Ovary (tissue), 9 donors: ENCODE results near the gene CACNG5. TPM values are rescaled to one million over a fixed set of nuclear protein-coding genes. Genes with fewer than 3 reads are reported as not detected.

Experiments
- DNase-seq, 5 donors: peaks; one replicate each; pipeline ENCODE4 v3.0.0-alpha.2; 2019 to 2020
- H3K27ac ChIP-seq, 2 donors: fragments of 200-600 bp; one replicate each; pipeline versions ENCODE4 v1.5.1 to v1.8.0; 2019 to 2022
- H3K27me3 ChIP-seq: fragments of 200-600 bp; one replicate; pipeline ENCODE4 v1.8.0; 2022
- H3K36me3 ChIP-seq: fragments of 200-600 bp; sonication (generic); one replicate; pipeline ENCODE4 v1.5.1; 2019
- H3K4me1 ChIP-seq: one replicate; pipeline ENCODE4 v1.8.1; 2013; ENCODE audit warnings: mild to moderate bottlenecking, moderate library complexity; ENCODE audit not compliant: insufficient read depth
- H3K4me3 ChIP-seq: fragments of 200-600 bp; sonication (generic); one replicate; pipeline ENCODE4 v1.5.1; 2017
- H3K9me3 ChIP-seq, 2 donors: fragments of 200-600 bp in 1 of 2; sonication (generic) in 1 of 2; one replicate each; pipeline versions ENCODE4 v1.5.1 to v1.8.1; 2013 to 2019; ENCODE audit warnings: mild to moderate bottlenecking in 1 of 2, moderate library complexity in 1 of 2
- CTCF ChIP-seq, 3 donors: fragments of 450-650 bp in 2 of 3; fragments of 200-600 bp in 1 of 3; IDR thresholded peaks; one replicate each; pipeline versions ENCODE4 v1.5.1 to v1.8.0; 2016 to 2022; ENCODE audit warnings: antibody characterized with exemption in 3 of 3, mild to moderate bottlenecking in 1 of 3
- EP300 ChIP-seq: sonication (generic); formaldehyde crosslinking; IDR thresholded peaks from one replicate; pipeline ENCODE4 v1.6.1; 2017; ENCODE audit warnings: antibody characterized with exemption
- POLR2A ChIP-seq: fragments of 450-650 bp; IDR thresholded peaks from one replicate; pipeline ENCODE4 v1.6.1; 2017; ENCODE audit warnings: antibody characterized with exemption, mild to moderate bottlenecking, moderate library complexity
- WGBS, 3 donors: extraction: QIAGEN DNeasy Blood & Tissue Kit in 1 of 3; methylation state at CpG; one replicate each; pipeline versions ENCODE4 v1.1.5 to v1.1.7; 2013 to 2017; 5-methylcytosine and 5-hydroxymethylcytosine counted together
- intact Hi-C, 4 donors: fragments of 100-400 bp; cut with DNase I; formaldehyde crosslinking; loops; one replicate each; pipeline versions ENCODE4 v1.11.0 to v1.15.1; 2022 to 2023
- polyA plus RNA-seq, 2 donors: library from polyadenylated mRNA; stranded (reverse); fragments of 200-250 nt in 1 of 2; fragments of 350-450 nt in 1 of 2; fragmentation: Illumina TruSeq in 1 of 2; extraction: RNeasy Lipid Tissue Mini Kit (QIAGEN cat#74804) in 1 of 2; gene quantifications; one replicate each; pipeline ENCODE4 v1.2.3, GENCODE V29; 2013 to 2014
- total RNA-seq, 7 donors: library from RNA; depleted of rRNA in 2 of 7; stranded (reverse); fragments of >200 nt in 2 of 7; fragmentation: NEBNext Ultra II Directional in 3 of 7; extraction: Animal tissue kit (Norgen Biotek cat#: 25700) in 3 of 7; gene quantifications; one replicate each; pipeline versions ENCODE4 v1.1.0 to v1.2.4, GENCODE V29; 2016 to 2023
- donor health status: DM: no; HTN: no; CAD: no; lungs with moderate emphysema.
- donor health status: DM: no; HTN: no; CAD: no.
- donor health status: Bipolar disorder and iron deficiency.
- donor health status: DM: yes; HTN: yes; CAD: no.
- donor health status: DM: no; HTN: no; CAD: no.
- donor health status: DM: yes; HTN: yes; CAD: no.

The CACNG5 gene
- total and polyA plus RNA-seq, 9 donors, result not detected

GRCh38 chr17:66813296-66813695, 21.6 kb upstream of the CACNG5 start:
- TF ChIP-seq POLR2A, result no peak
- TF ChIP-seq EP300, result no peak
- no peak for TF ChIP-seq CTCF (IDR thresholded peaks at IDR 0.05)
- intact Hi-C loops, result no loop called here
- H3K4me1 ChIP-seq, result no peaks in the 10 kb centered on the region
- no peak overlapping the region for H3K4me3 ChIP-seq
- WGBS, 3 donors, result 40 to 50% (median 42%) methylated on average over 2 of the region's 2 CpGs
- no peak overlapping the region for H3K27ac ChIP-seq
- H3K27me3 ChIP-seq, result no peaks in the 10 kb centered on the region
- H3K9me3 ChIP-seq, result no peaks in the 10 kb centered on the region
- DNase-seq, result no peak
- no peaks in the 10 kb centered on the region for H3K36me3 ChIP-seq

GRCh38 chr17:66814026-66814425, 20.9 kb upstream of the CACNG5 start:
- intact Hi-C loops, result no loop called here
- Histone ChIP-seq H3K4me1 (no peaks in the 10 kb centered on the region), H3K27me3 (no peaks in the 10 kb centered on the region), H3K4me3 (no peak overlapping the region), H3K9me3 (no peaks in the 10 kb centered on the region), H3K27ac (no peak overlapping the region), H3K36me3 (no peaks in the 10 kb centered on the region)
- TF ChIP-seq CTCF (IDR thresholded peaks at IDR 0.05), result no peak
- TF ChIP-seq POLR2A, result no peak
- TF ChIP-seq EP300, result no peak
- DNase-seq, result no peak
- 88 to 90% (median 89%) methylated on average over 6 of the region's 6 CpGs for WGBS, 3 donors

GRCh38 chr17:66814570-66814969, 20.3 kb upstream of the CACNG5 start:
- intact Hi-C loops, result no loop called here

GRCh38 chr17:66817750-66818149, 17.2 kb upstream of the CACNG5 start:
- intact Hi-C loops, result no loop called here
- no peaks in the 10 kb centered on the region for H3K36me3 ChIP-seq
- H3K27ac ChIP-seq, result no peak overlapping the region
- no peaks in the 10 kb centered on the region for H3K4me1 ChIP-seq
- WGBS, 3 donors, result 93 to 100% (median 97%) methylated on average over 1 of the region's 1 CpG
- no peaks in the 10 kb centered on the region for H3K9me3 ChIP-seq
- no peak overlapping the region for H3K4me3 ChIP-seq
- no peak for DNase-seq
- no peaks in the 10 kb centered on the region for H3K27me3 ChIP-seq
- TF ChIP-seq EP300 (no peak), CTCF (IDR thresholded peaks at IDR 0.05) (no peak), POLR2A (no peak)

More at GRCh38 chr17:66814570-66814969, 20.3 kb upstream of the CACNG5 start:
- Histone ChIP-seq H3K9me3 (no peaks in the 10 kb centered on the region), H3K4me3 (no peak overlapping the region), H3K36me3 (no peaks in the 10 kb centered on the region), H3K27me3 (no peaks in the 10 kb centered on the region), H3K4me1 (no peaks in the 10 kb centered on the region), H3K27ac (no peak overlapping the region)
- DNase-seq, result no peak
- TF ChIP-seq CTCF (IDR thresholded peaks at IDR 0.05) (no peak), EP300 (no peak), POLR2A (no peak)
- 30 to 50% (median 41%) methylated on average over 5 of the region's 5 CpGs for WGBS, 3 donors
